Sigmoid colon (tissue), 4 donors: ENCODE measurements around the gene MAPK12.

Experiments
- CTCF ChIP-seq, 4 experiments: fragments of 450-650 bp in 3 of 4; fragments of 200-600 bp in 1 of 4; IDR thresholded peaks; one replicate each; pipeline ENCODE4 v1.5.1; 2016 to 2019; ENCODE audit warnings: antibody characterized with exemption in 4 of 4, mild to moderate bottlenecking in 3 of 4, moderate library complexity in 2 of 4
- EP300 ChIP-seq, 4 donors: sonication (generic); formaldehyde crosslinking; IDR thresholded peaks; one replicate each; pipeline ENCODE4 v1.6.1; 2017; ENCODE audit warnings: antibody characterized with exemption in 4 of 4

DNA sequence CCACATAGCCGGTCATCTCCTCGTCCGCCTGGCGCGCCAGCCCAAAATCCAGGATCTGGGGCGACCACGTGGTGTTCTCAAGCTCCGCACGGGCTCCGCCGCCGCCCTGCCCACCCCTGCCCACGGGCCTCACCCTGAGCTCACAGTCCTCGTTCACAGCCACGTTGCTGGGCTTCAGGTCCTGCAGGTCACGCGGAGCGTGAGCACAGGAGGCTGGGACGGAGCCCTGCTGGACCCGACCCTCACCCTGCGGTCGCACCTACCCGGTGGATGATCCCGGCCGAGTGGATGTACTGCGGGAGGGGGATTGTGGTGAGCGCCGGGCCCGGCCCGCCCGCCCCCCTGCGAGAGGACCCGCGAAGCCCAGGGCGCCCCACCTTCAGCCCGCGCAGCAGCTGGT, 5.5 kb upstream of the MAPK12 start:
- TF ChIP-seq CTCF (IDR thresholded peaks at IDR 0.05) (no peak), EP300 (IDR thresholded peaks at IDR 0.05) (no peak)
